Esophagus squamous epithelium (tissue), 4 donors: Measurements from ENCODE around the gene GIMAP4.

ENCODE experiments used
- POLR2A ChIP-seq, 4 donors: fragments of 450-650 bp; IDR thresholded peaks; one replicate each; pipeline ENCODE4 v1.6.1; 2017; ENCODE audit warnings: antibody characterized with exemption in 4 of 4, mild to moderate bottlenecking in 4 of 4, moderate library complexity in 3 of 4
- TF ChIP-seq, protein P1 (sequence below), 6 experiments: fragments of 450-650 bp in 4 of 6; fragments of 200-600 bp in 2 of 6; sonication (generic) in 2 of 6; IDR thresholded peaks; one replicate each; pipeline ENCODE4 v1.5.1; 2016 to 2019; ENCODE audit warnings: antibody characterized with exemption in 6 of 6, mild to moderate bottlenecking in 4 of 6, moderate library complexity in 4 of 6

- TF ChIP-seq, protein P1, sequence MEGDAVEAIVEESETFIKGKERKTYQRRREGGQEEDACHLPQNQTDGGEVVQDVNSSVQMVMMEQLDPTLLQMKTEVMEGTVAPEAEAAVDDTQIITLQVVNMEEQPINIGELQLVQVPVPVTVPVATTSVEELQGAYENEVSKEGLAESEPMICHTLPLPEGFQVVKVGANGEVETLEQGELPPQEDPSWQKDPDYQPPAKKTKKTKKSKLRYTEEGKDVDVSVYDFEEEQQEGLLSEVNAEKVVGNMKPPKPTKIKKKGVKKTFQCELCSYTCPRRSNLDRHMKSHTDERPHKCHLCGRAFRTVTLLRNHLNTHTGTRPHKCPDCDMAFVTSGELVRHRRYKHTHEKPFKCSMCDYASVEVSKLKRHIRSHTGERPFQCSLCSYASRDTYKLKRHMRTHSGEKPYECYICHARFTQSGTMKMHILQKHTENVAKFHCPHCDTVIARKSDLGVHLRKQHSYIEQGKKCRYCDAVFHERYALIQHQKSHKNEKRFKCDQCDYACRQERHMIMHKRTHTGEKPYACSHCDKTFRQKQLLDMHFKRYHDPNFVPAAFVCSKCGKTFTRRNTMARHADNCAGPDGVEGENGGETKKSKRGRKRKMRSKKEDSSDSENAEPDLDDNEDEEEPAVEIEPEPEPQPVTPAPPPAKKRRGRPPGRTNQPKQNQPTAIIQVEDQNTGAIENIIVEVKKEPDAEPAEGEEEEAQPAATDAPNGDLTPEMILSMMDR (IDR thresholded peaks at IDR 0.05), result no peak
- no peak for TF ChIP-seq POLR2A (IDR thresholded peaks at IDR 0.05)
Measured at GRCh38 chr7:150620617-150621371, 53.6 kb downstream of the GIMAP4 start.
